HEK293 (cell line): Measurements from ENCODE around the gene AQP6.

Experiments used
- CTCF ChIA-PET: fragments of 350-600 bp; formaldehyde crosslinking; extraction: SDS; loops from one replicate; lab custom pipeline; 2021; ENCODE audit warnings: antibody characterized with exemption; lab: Yijun Ruan, JAX
- POLR2A ChIA-PET: fragments of 300-600 bp; formaldehyde crosslinking; extraction: SDS; loops from one replicate; lab custom pipeline; 2020; ENCODE audit warnings: antibody characterized with exemption, inconsistent platforms; lab: Yijun Ruan, JAX
- H3K27ac ChIP-seq: fragments of 200-500 bp; sonication (Bioruptor generic); 2 replicates; pipeline ENCODE4 v1.5.1; 2014; ENCODE audit warnings: low read depth, low read length, control low read depth, inconsistent platforms; ENCODE audit errors: extremely low read depth
- H3K36me3 ChIP-seq, 2 experiments: fragments of 200-500 bp in 1 of 2; sonication (Bioruptor generic) in 1 of 2; 1 replicate in 1 of 2; 2 replicates in 1 of 2; pipeline ENCODE4 v1.5.1; 2014 to 2017; ENCODE audit warnings: inconsistent platforms in 2 of 2, low read length in 2 of 2; ENCODE audit not compliant: control insufficient read depth in 2 of 2, insufficient read depth in 1 of 2
- H3K4me1 ChIP-seq: fragments of 200-500 bp; sonication (Bioruptor generic); 2 replicates; pipeline ENCODE4 v1.5.1; 2014; ENCODE audit warnings: mild to moderate bottlenecking, low read length, inconsistent platforms; ENCODE audit not compliant: control insufficient read depth, insufficient read depth
- H3K4me3 ChIP-seq: 2 replicates; pipeline ENCODE4 v1.5.1; 2011; ENCODE audit warnings: low read depth, mild to moderate bottlenecking, control low read depth, low read length, moderate library complexity
- H3K9me3 ChIP-seq: fragments of 200-500 bp; sonication (Bioruptor generic); 2 replicates; pipeline ENCODE4 v1.5.1; 2014; ENCODE audit warnings: low read depth, low read length, inconsistent platforms; ENCODE audit not compliant: control insufficient read depth, insufficient read depth
- CTCF ChIP-seq: fragments of 450-650 bp; formaldehyde crosslinking; IDR thresholded peaks from 2 replicates; pipeline ENCODE4 v1.5.1; 2016; ENCODE audit warnings: missing biosample characterization, missing genetic modification characterization
- HOXC10 ChIP-seq: sonication (generic); formaldehyde crosslinking; IDR thresholded peaks from 2 replicates; pipeline ENCODE4 v1.8.1; 2023; ENCODE audit warnings: mild to moderate bottlenecking, missing genetic modification reagents
- MEIS1 ChIP-seq: sonication (generic); formaldehyde crosslinking; IDR thresholded peaks from 2 replicates; pipeline ENCODE4 v1.8.1; 2022; ENCODE audit warnings: missing genetic modification reagents, mild to moderate bottlenecking, borderline replicate concordance
- PBX3 ChIP-seq: sonication (generic); formaldehyde crosslinking; IDR thresholded peaks from 2 replicates; pipeline ENCODE4 v1.8.1; 2022; ENCODE audit warnings: mild to moderate bottlenecking, moderate library complexity, missing genetic modification reagents
- WT1 ChIP-seq: fragments of 450-650 bp; formaldehyde crosslinking; IDR thresholded peaks from 2 replicates; pipeline ENCODE4 v1.5.1; 2016; ENCODE audit warnings: missing biosample characterization, missing genetic modification characterization
- ZNF140 ChIP-seq: fragments of 450-650 bp; formaldehyde crosslinking; IDR thresholded peaks from 2 replicates; pipeline ENCODE4 v1.5.1; 2016; ENCODE audit warnings: missing biosample characterization, missing genetic modification characterization
- ZNF324 ChIP-seq: fragments of 450-650 bp; formaldehyde crosslinking; IDR thresholded peaks from 2 replicates; pipeline ENCODE4 v1.5.1; 2016; ENCODE audit warnings: missing biosample characterization, missing genetic modification characterization
- ZNF362 ChIP-seq: fragments of 450-650 bp; formaldehyde crosslinking; IDR thresholded peaks from 2 replicates; pipeline ENCODE4 v1.5.1; 2016; ENCODE audit warnings: missing biosample characterization, missing genetic modification characterization
- ZNF426 ChIP-seq: fragments of 450-650 bp; formaldehyde crosslinking; IDR thresholded peaks from 2 replicates; pipeline ENCODE4 v1.5.1; 2017; ENCODE audit warnings: missing biosample characterization, missing genetic modification characterization, mild to moderate bottlenecking, inconsistent platforms, moderate library complexity
- ZNF433 ChIP-seq: fragments of 450-650 bp; formaldehyde crosslinking; IDR thresholded peaks from 2 replicates; pipeline ENCODE4 v1.5.1; 2016; ENCODE audit warnings: missing biosample characterization, missing genetic modification characterization, low read depth
- ZNF473 ChIP-seq: fragments of 450-650 bp; formaldehyde crosslinking; IDR thresholded peaks from 2 replicates; pipeline ENCODE4 v1.5.1; 2017; ENCODE audit warnings: missing biosample characterization, missing genetic modification characterization
- ZNF529 ChIP-seq: fragments of 450-650 bp; formaldehyde crosslinking; IDR thresholded peaks from 2 replicates; pipeline ENCODE4 v1.5.1; 2017; ENCODE audit warnings: missing genetic modification characterization, missing biosample characterization; ENCODE audit not compliant: insufficient replicate concordance
- ZNF580 ChIP-seq: fragments of 450-650 bp; formaldehyde crosslinking; IDR thresholded peaks from 2 replicates; pipeline ENCODE4 v1.5.1; 2016; ENCODE audit warnings: missing biosample characterization, missing genetic modification characterization
- ZNF658 ChIP-seq: fragments of 450-650 bp; formaldehyde crosslinking; IDR thresholded peaks from 2 replicates; pipeline ENCODE4; 2016; ENCODE audit warnings: missing biosample characterization, missing genetic modification characterization
- ZNF677 ChIP-seq: fragments of 450-650 bp; IDR thresholded peaks from 2 replicates; pipeline ENCODE4 v1.5.0; 2018; ENCODE audit warnings: missing biosample characterization, mild to moderate bottlenecking, missing genetic modification characterization, moderate library complexity
- ZNF747 ChIP-seq: fragments of 450-650 bp; formaldehyde crosslinking; IDR thresholded peaks from 2 replicates; pipeline ENCODE4 v1.5.1; 2016; ENCODE audit warnings: missing biosample characterization, missing genetic modification characterization

Gene AQP6

DNA sequence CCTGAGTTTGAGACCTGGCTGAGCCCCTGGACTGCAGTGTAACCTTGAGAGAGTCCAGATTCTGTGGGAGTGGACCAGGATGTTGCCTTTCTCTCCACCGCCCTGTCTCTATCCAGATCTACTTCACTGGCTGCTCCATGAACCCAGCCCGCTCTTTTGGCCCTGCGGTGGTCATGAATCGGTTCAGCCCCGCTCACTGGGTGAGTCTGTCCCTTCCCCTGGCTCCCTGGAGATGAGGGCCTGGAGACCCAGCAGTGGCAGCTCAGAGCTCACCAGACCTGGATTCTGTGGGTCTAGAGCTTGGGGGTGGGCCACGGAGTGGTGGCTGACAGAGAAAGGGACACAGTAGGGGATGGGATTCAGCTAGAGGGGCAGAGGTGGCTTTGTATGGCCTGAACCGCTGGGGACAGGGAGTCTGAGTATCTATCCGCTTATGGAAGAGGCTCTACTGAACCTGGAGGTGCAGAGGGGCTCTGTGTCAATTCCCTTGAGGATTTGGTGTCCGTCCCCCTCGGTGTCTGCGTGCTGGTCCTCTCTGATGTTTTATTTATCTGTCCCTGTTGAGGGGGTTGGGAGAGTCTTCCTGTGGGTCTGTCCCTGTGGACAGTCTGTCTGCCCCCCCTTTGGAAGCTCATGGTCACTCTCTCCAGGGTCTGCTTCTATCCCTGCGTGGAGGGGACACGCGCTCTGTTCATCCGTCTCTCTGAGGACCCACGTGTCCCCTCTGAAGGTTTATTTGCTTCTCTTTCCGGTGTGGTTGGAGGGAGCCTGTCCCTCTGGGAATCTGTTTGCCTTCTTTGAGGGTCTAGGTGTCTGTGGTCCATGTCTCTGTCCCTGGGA lies 8.6 kb upstream of the AQP6 start (continued):
- no peak for TF ChIP-seq CTCF (tag by site-specific recombination)
- TF ChIP-seq ZNF433: no peak
- TF ChIP-seq ZNF473 (tag by site-specific recombination): no peak
- TF ChIP-seq ZNF747 (tag by site-specific recombination): no peak
- TF ChIP-seq ZNF362 (tag by site-specific recombination): no peak
- TF ChIP-seq HOXC10 (CRISPR knock-in tag): no peak
- no peak for TF ChIP-seq PBX3 (CRISPR knock-in tag)
- TF ChIP-seq ZNF426 (tag by site-specific recombination): no peak

- 0 out of 2 replicates have a peak, but pooled peaks cover under 1% of the 10 kb centered on the region for H3K4me1 ChIP-seq
- POLR2A ChIA-PET: interaction anchor here (1.3 to 1.6 kb wide), 2 partner anchors 12 to 105 kb away, joined by 3 to 4 read pairs; no protein-coding TSS in a partner anchor
Measured at GRCh38 chr12:49964849-49965624, 7.7 kb upstream of the AQP6 start.

GRCh38 chr12:49965836-49966235 lies 6.9 kb upstream of the AQP6 start:
- no peak for TF ChIP-seq ZNF677
- Histone ChIP-seq H3K4me3 (no peak overlapping the region), H3K27ac (no peak overlapping the region), H3K9me3 (no peaks in the 10 kb centered on the region), H3K4me1 (no peaks in the 10 kb centered on the region), H3K36me3 (no peaks in the 10 kb centered on the region)
- ChIA-PET POLR2A (interaction anchor here (1.3 to 1.6 kb wide), 2 partner anchors 12 to 104 kb away, joined by 3 to 4 read pairs; no protein-coding TSS in a partner anchor), CTCF (interaction anchor here (0.6 to 7.1 kb wide), 34 partner anchors 7 to 207 kb away, joined by 3 to 104 read pairs (median 10); partner anchors contain the start of genes AQP2 and COX14)

More at GRCh38 chr12:49964849-49965624, 7.7 kb upstream of the AQP6 start:
- CTCF ChIA-PET: interaction anchor here (0.6 to 7.1 kb wide), 11 partner anchors 16 to 105 kb away, joined by 3 to 104 read pairs (median 26); no protein-coding TSS in a partner anchor
- no peak for TF ChIP-seq ZNF324 (tag by site-specific recombination)
- TF ChIP-seq WT1 (tag by site-specific recombination): no peak
- no peak for TF ChIP-seq ZNF529
- TF ChIP-seq ZNF658 (tag by site-specific recombination): no peak
- no peak for TF ChIP-seq ZNF140
- no peak for TF ChIP-seq MEIS1 (CRISPR knock-in tag)
- no peak for TF ChIP-seq ZNF580 (tag by site-specific recombination)
- TF ChIP-seq, all 188 proteins: peak for 0
- Histone ChIP-seq H3K36me3 (no peaks in the 10 kb centered on the region), H3K4me3 (no peak overlapping the region), H3K9me3 (no peaks in the 10 kb centered on the region), H3K27ac (no peak overlapping the region)
